Neural crest cell (in vitro differentiated cells): ENCODE measurements around the gene TNFRSF12A. TPM values are rescaled to one million over a fixed set of nuclear protein-coding genes. Genes with fewer than 3 reads are reported as not detected.

Experiments
- DNase-seq: peaks from one replicate; pipeline ENCODE4 v3.0.0; 2021; ENCODE audit warnings: low read depth, mixed read lengths, low spot score
- H3K27ac Mint-ChIP-seq: one replicate; pipeline ENCODE4 v1.8.0; 2021; ENCODE audit warnings: mild to moderate bottlenecking, mixed read lengths; ENCODE audit not compliant: unreplicated experiment
- H3K27me3 Mint-ChIP-seq: 2 replicates; pipeline ENCODE4 v1.8.0; 2021; ENCODE audit warnings: low read depth, mild to moderate bottlenecking, mixed read lengths
- H3K36me3 Mint-ChIP-seq: 2 replicates; pipeline ENCODE4 v1.8.0; 2021; ENCODE audit warnings: low read depth, mild to moderate bottlenecking, mixed read lengths
- H3K4me1 Mint-ChIP-seq: 2 replicates; pipeline ENCODE4 v1.8.0; 2021; ENCODE audit warnings: mixed read lengths
- H3K4me3 Mint-ChIP-seq: one replicate; pipeline ENCODE4 v1.8.0; 2021; ENCODE audit warnings: mild to moderate bottlenecking, mixed read lengths
- H3K9me3 Mint-ChIP-seq: 2 replicates; pipeline ENCODE4 v1.8.0; 2021; ENCODE audit warnings: mixed read lengths
- CTCF ChIP-seq: fragments of 200-600 bp; sonication (generic); conservative IDR thresholded peaks from 2 replicates; pipeline ENCODE4 v1.5.0; 2021; ENCODE audit warnings: antibody characterized with exemption, mild to moderate bottlenecking
- total RNA-seq: library from RNA; stranded (reverse); gene quantifications from 2 replicates; pipeline ENCODE4 v1.2.1, GENCODE V29; 2021

Gene TNFRSF12A
- total RNA-seq, 1 donor from 2014 or later = 3.5 TPM

GRCh38 chr16:3017794-3018506 lies 2.2 kb upstream of the TNFRSF12A start, which contains the start of gene CLDN6:
CLDN6 (minus strand) TSS chr16:3018183; CDS start chr16:3016021, 2,162 bp downstream.
- Mint-ChIP-seq H3K36me3 (no peaks in the 10 kb centered on the region), H3K27me3 (peaks cover 75% of the 10 kb centered on the region), H3K4me3 (peak within 1 kb of the TSS; percentile 47), H3K27ac (no peak within 1 kb of the TSS), H3K9me3 (no peaks in the 10 kb centered on the region), H3K4me1 (peaks cover 30% of the 10 kb centered on the region)
- peak; percentile 69 for TF ChIP-seq CTCF
- peak; percentile 66 for DNase-seq

DNA sequence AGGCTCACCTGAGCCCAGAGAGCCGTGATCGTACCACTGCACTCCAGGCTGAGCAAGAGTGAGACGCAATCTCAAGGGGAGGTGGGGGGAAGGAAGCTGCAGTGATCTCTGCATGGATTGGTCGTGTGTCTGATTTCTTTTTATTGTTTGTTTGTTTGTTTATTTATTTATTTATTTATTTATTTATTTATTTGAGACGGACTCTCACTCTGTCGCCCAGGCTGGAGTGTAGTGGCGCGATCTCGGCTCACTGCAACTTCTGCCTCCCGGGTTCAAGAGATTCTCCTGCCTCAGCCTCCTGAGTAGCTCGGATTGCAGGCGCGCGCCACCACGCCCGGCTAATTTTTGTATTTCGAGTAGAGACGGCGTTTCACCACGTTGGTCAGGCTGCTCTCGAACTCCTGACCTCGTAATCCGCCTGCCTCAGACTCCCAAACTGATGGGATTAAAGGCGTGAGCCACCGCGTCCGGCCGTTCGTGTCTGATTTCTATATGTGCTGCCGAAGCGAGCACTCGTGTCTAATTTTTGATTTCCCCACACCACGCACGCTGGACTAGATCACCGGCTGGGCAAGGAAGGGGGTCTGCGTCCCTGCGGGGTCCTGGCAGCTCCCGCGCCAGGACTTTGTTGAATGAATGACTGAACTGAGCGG lies 448 bp upstream of the TNFRSF12A start:
- peaks cover 44% of the 10 kb centered on the region for H3K4me1 Mint-ChIP-seq
- DNase-seq = no peak
- peak overlapping the region; percentile 88 for H3K4me3 Mint-ChIP-seq
- no peaks in the 10 kb centered on the region for H3K9me3 Mint-ChIP-seq
- H3K27me3 Mint-ChIP-seq = peaks cover 62% of the 10 kb centered on the region
- no peak overlapping the region for H3K27ac Mint-ChIP-seq
- peaks cover 2% of the 10 kb centered on the region for H3K36me3 Mint-ChIP-seq
- no peak for TF ChIP-seq CTCF

GRCh38 chr16:3020604-3021448 lies 658 bp downstream of the TNFRSF12A start:
- no peak for TF ChIP-seq CTCF
- peak overlapping the region; percentile 72 for H3K27ac Mint-ChIP-seq
- peaks cover 41% of the 10 kb centered on the region for H3K4me1 Mint-ChIP-seq
- H3K27me3 Mint-ChIP-seq = peaks cover 52% of the 10 kb centered on the region
- H3K4me3 Mint-ChIP-seq = peak overlapping the region; percentile 96
- DNase-seq = no peak
- H3K36me3 Mint-ChIP-seq = peaks cover 2% of the 10 kb centered on the region
- H3K9me3 Mint-ChIP-seq = no peaks in the 10 kb centered on the region

- H3K4me1 Mint-ChIP-seq = peaks cover 41% of the 10 kb centered on the region
- peak overlapping the region; percentile 72 for H3K27ac Mint-ChIP-seq
- TF ChIP-seq CTCF = peak; percentile 44
- no peaks in the 10 kb centered on the region for H3K9me3 Mint-ChIP-seq
- H3K4me3 Mint-ChIP-seq = peak overlapping the region; percentile 96
- H3K27me3 Mint-ChIP-seq = peaks cover 44% of the 10 kb centered on the region
- H3K36me3 Mint-ChIP-seq = peaks cover 2% of the 10 kb centered on the region
- DNase-seq = peak; percentile 79
These were observed 1.5 kb downstream of the TNFRSF12A start for GRCh38 chr16:3021449-3022207.

GRCh38 chr16:3022208-3022683 lies 2.1 kb downstream of the TNFRSF12A start:
- no peak for TF ChIP-seq CTCF
- Mint-ChIP-seq H3K27ac (peak overlapping the region; percentile 27), H3K36me3 (peaks cover 2% of the 10 kb centered on the region), H3K27me3 (peaks cover 38% of the 10 kb centered on the region), H3K4me3 (peak overlapping the region; percentile 96), H3K4me1 (peaks cover 41% of the 10 kb centered on the region), H3K9me3 (no peaks in the 10 kb centered on the region)
- no peak for DNase-seq
